ENCODE measurements around the gene PCSK7. TPM values are rescaled to one million over a fixed set of nuclear protein-coding genes. Genes with fewer than 3 reads are reported as not detected.
A peak's percentile ranks its signal among the peaks of the same experiment; 100 is the strongest.
"Not testable (repeated sequence)": the region's sequence is repeated elsewhere in the genome, so short reads cannot be mapped to it uniquely, and the experiment has no call there.

Gene PCSK7
- polyA plus RNA-seq (ENCODE audit: insufficient read length in 3 of 3) = 10 to 100 TPM; 18.5 to 20.1 (median 19.2) TPM

GRCh38 chr11:117231842-117232091 lies at the start of gene PCSK7:
TSS of gene PCSK7 (minus strand) at chr11:117232073. CDS start at chr11:117229844, 2,229 bp downstream.
- DNase-seq (ENCODE audit: low read depth in 3 of 3, low spot score in 2 of 3) = no peak

GRCh38 chr11:117281159-117281558 lies 49.3 kb upstream of the PCSK7 start:
- no peak for DNase-seq (ENCODE audit: low read depth in 3 of 3, low spot score in 2 of 3)

- DNase-seq (ENCODE audit: low read depth in 3 of 3, low spot score in 2 of 3) = no peak
Measured at GRCh38 chr11:117279711-117280376, 48.0 kb upstream of the PCSK7 start.

GRCh38 chr11:117278347-117278746 lies 46.5 kb upstream of the PCSK7 start:
- DNase-seq (ENCODE audit: low read depth in 3 of 3, low spot score in 2 of 3) = no peak

- DNase-seq (ENCODE audit: low read depth in 3 of 3, low spot score in 2 of 3) = no peak
Measured at GRCh38 chr11:117273550-117274289, 41.8 kb upstream of the PCSK7 start.

GRCh38 chr11:117272175-117272574 lies 40.3 kb upstream of the PCSK7 start:
- DNase-seq (ENCODE audit: low read depth in 3 of 3, low spot score in 2 of 3) = not testable (repeated sequence)

GRCh38 chr11:117271208-117271607 lies 39.3 kb upstream of the PCSK7 start:
- DNase-seq (ENCODE audit: low read depth in 3 of 3, low spot score in 2 of 3) = no peak

- DNase-seq (ENCODE audit: low read depth in 3 of 3, low spot score in 2 of 3) = no peak
Measured at GRCh38 chr11:117269856-117270255, 38.0 kb upstream of the PCSK7 start.

- DNase-seq (ENCODE audit: low read depth in 3 of 3, low spot score in 2 of 3) = no peak
Measured at GRCh38 chr11:117265745-117266144, 33.9 kb upstream of the PCSK7 start.

GRCh38 chr11:117264624-117265323 lies 32.9 kb upstream of the PCSK7 start:
- DNase-seq (ENCODE audit: low read depth in 3 of 3, low spot score in 2 of 3) = not testable (repeated sequence)

GRCh38 chr11:117259417-117259816 lies 27.5 kb upstream of the PCSK7 start:
- no peak for DNase-seq (ENCODE audit: low read depth in 3 of 3, low spot score in 2 of 3)

GRCh38 chr11:117258576-117258975 lies 26.7 kb upstream of the PCSK7 start:
- DNase-seq (ENCODE audit: low read depth in 3 of 3, low spot score in 2 of 3) = no peak

- no peak for DNase-seq (ENCODE audit: low read depth in 3 of 3, low spot score in 2 of 3)
Measured at GRCh38 chr11:117256573-117256972, 24.7 kb upstream of the PCSK7 start.

GRCh38 chr11:117255966-117256365 lies 24.1 kb upstream of the PCSK7 start:
- no peak for DNase-seq (ENCODE audit: low read depth in 3 of 3, low spot score in 2 of 3)

GRCh38 chr11:117251506-117251905 lies 19.6 kb upstream of the PCSK7 start:
- no peak for DNase-seq (ENCODE audit: low read depth in 3 of 3, low spot score in 2 of 3)

GRCh38 chr11:117249571-117249970 lies 17.7 kb upstream of the PCSK7 start:
- DNase-seq (ENCODE audit: low read depth in 3 of 3, low spot score in 2 of 3) = no peak

GRCh38 chr11:117248341-117248740 lies 16.5 kb upstream of the PCSK7 start:
- DNase-seq (ENCODE audit: low read depth in 3 of 3, low spot score in 2 of 3) = no peak

GRCh38 chr11:117239295-117239694 lies 7.4 kb upstream of the PCSK7 start:
- DNase-seq (ENCODE audit: low read depth in 3 of 3, low spot score in 2 of 3) = no peak

- DNase-seq (ENCODE audit: low read depth in 3 of 3, low spot score in 2 of 3) = no peak
Measured at GRCh38 chr11:117238221-117238620, 6.3 kb upstream of the PCSK7 start.

GRCh38 chr11:117232911-117233409 lies 1.1 kb upstream of the PCSK7 start:
- no peak for DNase-seq (ENCODE audit: low read depth in 3 of 3, low spot score in 2 of 3)

GRCh38 chr11:117232092-117232878 lies 412 bp upstream of the PCSK7 start, which contains the start of gene RNF214:
TSS of gene RNF214 (plus strand) at chr11:117232671. CDS start at chr11:117234273, 1,602 bp downstream.
- DNase-seq (ENCODE audit: low read depth in 3 of 3, low spot score in 2 of 3) = peak in 2 of 3 donors; percentile 80

Data from right renal cortex interstitium (tissue), 3 donors.